Measurements from ENCODE around the gene MYBBP1A.

DNA sequence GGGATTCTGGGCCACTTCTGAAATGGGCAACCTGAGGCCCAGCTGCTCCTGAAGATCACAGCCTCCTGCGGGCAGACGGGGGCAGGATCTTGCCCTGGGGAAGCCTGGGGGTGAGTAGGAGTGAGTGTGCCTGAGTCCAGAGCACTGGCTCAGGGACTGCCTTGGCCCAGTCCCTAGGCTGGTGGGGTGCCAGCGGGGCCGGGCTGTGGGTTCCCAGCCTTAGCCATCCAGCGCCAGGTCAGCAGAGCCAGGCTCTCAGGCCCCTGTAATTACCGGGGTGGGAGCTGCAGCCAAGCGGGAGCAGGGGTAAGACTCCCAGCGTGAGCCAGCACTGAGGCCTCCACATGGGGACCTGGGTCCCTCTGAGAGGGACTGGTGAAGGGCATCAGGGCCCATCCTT is 48.3 kb downstream of the MYBBP1A start:
- TF ChIP-seq, protein P1, sequence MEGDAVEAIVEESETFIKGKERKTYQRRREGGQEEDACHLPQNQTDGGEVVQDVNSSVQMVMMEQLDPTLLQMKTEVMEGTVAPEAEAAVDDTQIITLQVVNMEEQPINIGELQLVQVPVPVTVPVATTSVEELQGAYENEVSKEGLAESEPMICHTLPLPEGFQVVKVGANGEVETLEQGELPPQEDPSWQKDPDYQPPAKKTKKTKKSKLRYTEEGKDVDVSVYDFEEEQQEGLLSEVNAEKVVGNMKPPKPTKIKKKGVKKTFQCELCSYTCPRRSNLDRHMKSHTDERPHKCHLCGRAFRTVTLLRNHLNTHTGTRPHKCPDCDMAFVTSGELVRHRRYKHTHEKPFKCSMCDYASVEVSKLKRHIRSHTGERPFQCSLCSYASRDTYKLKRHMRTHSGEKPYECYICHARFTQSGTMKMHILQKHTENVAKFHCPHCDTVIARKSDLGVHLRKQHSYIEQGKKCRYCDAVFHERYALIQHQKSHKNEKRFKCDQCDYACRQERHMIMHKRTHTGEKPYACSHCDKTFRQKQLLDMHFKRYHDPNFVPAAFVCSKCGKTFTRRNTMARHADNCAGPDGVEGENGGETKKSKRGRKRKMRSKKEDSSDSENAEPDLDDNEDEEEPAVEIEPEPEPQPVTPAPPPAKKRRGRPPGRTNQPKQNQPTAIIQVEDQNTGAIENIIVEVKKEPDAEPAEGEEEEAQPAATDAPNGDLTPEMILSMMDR (IDR thresholded peaks at IDR 0.05; ENCODE audit: control extremely low read depth in 1 of 3, insufficient read depth in 1 of 3, low read depth in 1 of 3, low read length in 3 of 3), result no peak
- TF ChIP-seq RFX5 (IDR thresholded peaks at IDR 0.05; ENCODE audit: borderline replicate concordance, low read depth, low read length) (no peak), POLR2A (IDR thresholded peaks at IDR 0.05; ENCODE audit: control extremely low read depth in 1 of 2, low read depth in 2 of 2, low read length in 2 of 2) (no peak), POLR2AphosphoS5 (IDR thresholded peaks at IDR 0.05; ENCODE audit: low read depth, low read length) (no peak), CBX5 (IDR thresholded peaks at IDR 0.05; ENCODE audit: low read depth, low read length) (no peak), BRCA1 (IDR thresholded peaks at IDR 0.05; ENCODE audit: low read depth, low read length) (no peak), CHD1 (IDR thresholded peaks at IDR 0.05; ENCODE audit: low read depth, low read length) (no peak), EGR1 (IDR thresholded peaks at IDR 0.05; ENCODE audit: borderline replicate concordance, low read depth, low read length) (no peak), RAD21 (IDR thresholded peaks at IDR 0.05 in 1 of 2, conservative IDR thresholded peaks at IDR 0.05 in 1 of 2; ENCODE audit: low read depth in 2 of 2, low read length in 2 of 2) (no peak), EZH2 (IDR thresholded peaks at IDR 0.05; ENCODE audit: low read depth, low read length, severe bottlenecking) (no peak), EP300 (IDR thresholded peaks at IDR 0.05; ENCODE audit: borderline replicate concordance in 1 of 2, low read depth in 2 of 2, low read length in 2 of 2) (no peak)
- TF ChIP-seq, protein P2, sequence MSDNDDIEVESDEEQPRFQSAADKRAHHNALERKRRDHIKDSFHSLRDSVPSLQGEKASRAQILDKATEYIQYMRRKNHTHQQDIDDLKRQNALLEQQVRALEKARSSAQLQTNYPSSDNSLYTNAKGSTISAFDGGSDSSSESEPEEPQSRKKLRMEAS (IDR thresholded peaks at IDR 0.05), result no peak
- TF ChIP-seq, protein P3, sequence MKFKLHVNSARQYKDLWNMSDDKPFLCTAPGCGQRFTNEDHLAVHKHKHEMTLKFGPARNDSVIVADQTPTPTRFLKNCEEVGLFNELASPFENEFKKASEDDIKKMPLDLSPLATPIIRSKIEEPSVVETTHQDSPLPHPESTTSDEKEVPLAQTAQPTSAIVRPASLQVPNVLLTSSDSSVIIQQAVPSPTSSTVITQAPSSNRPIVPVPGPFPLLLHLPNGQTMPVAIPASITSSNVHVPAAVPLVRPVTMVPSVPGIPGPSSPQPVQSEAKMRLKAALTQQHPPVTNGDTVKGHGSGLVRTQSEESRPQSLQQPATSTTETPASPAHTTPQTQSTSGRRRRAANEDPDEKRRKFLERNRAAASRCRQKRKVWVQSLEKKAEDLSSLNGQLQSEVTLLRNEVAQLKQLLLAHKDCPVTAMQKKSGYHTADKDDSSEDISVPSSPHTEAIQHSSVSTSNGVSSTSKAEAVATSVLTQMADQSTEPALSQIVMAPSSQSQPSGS (IDR thresholded peaks at IDR 0.05; ENCODE audit: low read length), result no peak
